Gastroesophageal sphincter (tissue), 4 donors: ENCODE measurements around the gene MVB12B. TPM values are rescaled to one million over a fixed set of nuclear protein-coding genes. Genes with fewer than 3 reads are reported as not detected.
A peak's percentile ranks its signal among the peaks of the same experiment; 100 is the strongest.

Source experiments
- ATAC-seq: fragments of 150-250 bp; one replicate; pipeline ENCODE4 v1.9.1; 2016; ENCODE audit warnings: mild to moderate bottlenecking, moderate library complexity
- H3K27ac ChIP-seq, 4 donors: fragments of 200-600 bp; sonication (generic) in 3 of 4; 1 replicate in 3 of 4; 2 replicates in 1 of 4; pipeline ENCODE4 v1.5.1; 2016 to 2019
- H3K27me3 ChIP-seq: fragments of 200-600 bp; sonication (generic); one replicate; pipeline ENCODE4 v1.5.1; 2019
- H3K36me3 ChIP-seq, 2 donors: fragments of 200-600 bp; sonication (generic); one replicate each; pipeline ENCODE4 v1.5.1; 2019; ENCODE audit warnings: control low read depth in 1 of 2
- H3K4me1 ChIP-seq, 3 donors: fragments of 200-600 bp; sonication (generic); 1 replicate in 2 of 3; 2 replicates in 1 of 3; pipeline ENCODE4 v1.5.1; 2016 to 2019; ENCODE audit warnings: control low read depth in 2 of 3
- H3K4me3 ChIP-seq, 2 donors: fragments of 200-600 bp; sonication (generic); one replicate each; pipeline ENCODE4 v1.5.1; 2019; ENCODE audit warnings: mild to moderate bottlenecking in 1 of 2, moderate library complexity in 1 of 2
- H3K9me3 ChIP-seq, 3 donors: fragments of 200-600 bp; sonication (generic); one replicate each; pipeline ENCODE4 v1.5.1; 2017 to 2019; ENCODE audit warnings: control low read depth in 2 of 3
- EP300 ChIP-seq: sonication (generic); formaldehyde crosslinking; IDR thresholded peaks from one replicate; pipeline ENCODE4 v1.6.1; 2017; ENCODE audit warnings: antibody characterized with exemption, mild to moderate bottlenecking
- POLR2A ChIP-seq, 2 donors: fragments of 450-650 bp; IDR thresholded peaks; one replicate each; pipeline ENCODE4 v1.6.1; 2017; ENCODE audit warnings: antibody characterized with exemption in 2 of 2, mild to moderate bottlenecking in 2 of 2, moderate library complexity in 1 of 2
- POLR2AphosphoS5 ChIP-seq: sonication (generic); formaldehyde crosslinking; IDR thresholded peaks from one replicate; pipeline ENCODE4 v1.6.1; 2017; ENCODE audit warnings: antibody characterized with exemption
- WGBS, 2 donors: methylation state at CpG; one replicate each; pipeline ENCODE4 v1.1.5; 2018; ENCODE audit warnings: low coverage in 1 of 2; 5-methylcytosine and 5-hydroxymethylcytosine counted together
- total RNA-seq, 4 donors: library from RNA; depleted of rRNA; stranded (reverse); fragments of >200 nt; gene quantifications; one replicate each; pipeline ENCODE4 v1.1.0, GENCODE V29; 2016
- TF ChIP-seq, protein P1 (sequence below), 4 experiments: fragments of 200-600 bp in 2 of 4; fragments of 450-650 bp in 2 of 4; sonication (generic) in 1 of 4; IDR thresholded peaks; one replicate each; pipeline ENCODE4 v1.5.1; 2017 to 2019; ENCODE audit warnings: antibody characterized with exemption in 4 of 4, mild to moderate bottlenecking in 2 of 4, moderate library complexity in 2 of 4

The MVB12B gene
- total RNA-seq, 4 donors from 2014 or later = 12.0 to 25.2 (median 15.9) TPM

DNA sequence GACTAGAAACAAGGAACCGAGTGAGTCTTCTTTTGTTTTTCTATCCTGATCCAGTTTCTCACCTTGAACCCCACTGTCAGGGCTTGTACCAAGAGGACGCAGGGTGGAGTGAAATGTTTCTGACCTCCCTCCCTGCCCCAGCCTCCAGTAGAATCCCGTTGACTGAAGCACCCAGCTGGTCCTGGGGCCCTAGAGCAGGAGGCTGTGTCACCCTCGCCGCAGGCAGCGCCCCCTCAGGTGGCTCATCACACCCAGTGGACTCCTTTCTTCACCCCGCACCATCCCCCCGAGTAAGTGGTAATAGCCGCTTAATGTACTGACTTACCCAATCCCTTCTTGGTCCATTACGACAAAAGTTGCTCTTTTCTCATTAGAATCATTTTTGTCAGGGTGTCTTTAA is 53.8 kb downstream of the MVB12B start:
- no peak for TF ChIP-seq POLR2A (IDR thresholded peaks at IDR 0.05)
- TF ChIP-seq POLR2AphosphoS5 = no peak
- TF ChIP-seq, protein P1, sequence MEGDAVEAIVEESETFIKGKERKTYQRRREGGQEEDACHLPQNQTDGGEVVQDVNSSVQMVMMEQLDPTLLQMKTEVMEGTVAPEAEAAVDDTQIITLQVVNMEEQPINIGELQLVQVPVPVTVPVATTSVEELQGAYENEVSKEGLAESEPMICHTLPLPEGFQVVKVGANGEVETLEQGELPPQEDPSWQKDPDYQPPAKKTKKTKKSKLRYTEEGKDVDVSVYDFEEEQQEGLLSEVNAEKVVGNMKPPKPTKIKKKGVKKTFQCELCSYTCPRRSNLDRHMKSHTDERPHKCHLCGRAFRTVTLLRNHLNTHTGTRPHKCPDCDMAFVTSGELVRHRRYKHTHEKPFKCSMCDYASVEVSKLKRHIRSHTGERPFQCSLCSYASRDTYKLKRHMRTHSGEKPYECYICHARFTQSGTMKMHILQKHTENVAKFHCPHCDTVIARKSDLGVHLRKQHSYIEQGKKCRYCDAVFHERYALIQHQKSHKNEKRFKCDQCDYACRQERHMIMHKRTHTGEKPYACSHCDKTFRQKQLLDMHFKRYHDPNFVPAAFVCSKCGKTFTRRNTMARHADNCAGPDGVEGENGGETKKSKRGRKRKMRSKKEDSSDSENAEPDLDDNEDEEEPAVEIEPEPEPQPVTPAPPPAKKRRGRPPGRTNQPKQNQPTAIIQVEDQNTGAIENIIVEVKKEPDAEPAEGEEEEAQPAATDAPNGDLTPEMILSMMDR (IDR thresholded peaks at IDR 0.05) = no peak
- no peak for TF ChIP-seq EP300
- Histone ChIP-seq H3K27me3 (no peaks in the 10 kb centered on the region), H3K9me3 (no peaks in the 10 kb centered on the region), H3K27ac (no peak overlapping the region), H3K36me3 (peaks cover 0 to 46% of the 10 kb centered on the region in 2 donors), H3K4me1 (peaks cover 0 to 35% (median 4%) of the 10 kb centered on the region in 3 donors), H3K4me3 (no peak overlapping the region)
- 60 to 92% methylated on average over 1 to 8 of the region's 10 CpGs for WGBS, 2 donors
- ATAC-seq = no peak

DNA sequence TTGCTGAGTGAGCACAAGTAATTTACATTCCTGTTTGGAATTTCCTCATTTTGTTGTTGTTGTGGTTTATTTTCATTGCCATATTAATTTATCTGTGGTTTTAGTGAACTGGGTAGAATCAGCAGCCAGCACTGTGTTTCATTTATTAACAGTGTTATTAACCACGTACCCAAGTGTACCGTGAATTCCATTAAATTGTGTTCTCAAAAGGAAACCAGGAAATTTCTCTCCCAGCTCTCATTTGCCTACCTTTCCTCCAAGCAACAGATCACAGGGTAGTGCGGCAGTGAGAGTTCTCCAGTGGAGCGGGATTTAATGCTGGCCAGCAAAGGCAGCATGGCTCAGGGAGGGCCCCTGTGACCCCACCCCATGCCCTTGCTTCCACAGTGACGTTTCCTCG is 54.6 kb downstream of the MVB12B start:
- Histone ChIP-seq H3K4me1 (peaks cover 0 to 30% (median 4%) of the 10 kb centered on the region in 3 donors), H3K36me3 (peaks cover 0 to 47% of the 10 kb centered on the region in 2 donors), H3K9me3 (no peaks in the 10 kb centered on the region), H3K27ac (no peak overlapping the region), H3K4me3 (no peak overlapping the region), H3K27me3 (no peaks in the 10 kb centered on the region)
- ATAC-seq = no peak
- TF ChIP-seq EP300 = no peak
- TF ChIP-seq POLR2A (IDR thresholded peaks at IDR 0.05) = no peak
- TF ChIP-seq, protein P1 (IDR thresholded peaks at IDR 0.05) = no peak
- no peak for TF ChIP-seq POLR2AphosphoS5
- WGBS, 2 donors = 93% methylated on average over 4 to 6 of the region's 6 CpGs

DNA sequence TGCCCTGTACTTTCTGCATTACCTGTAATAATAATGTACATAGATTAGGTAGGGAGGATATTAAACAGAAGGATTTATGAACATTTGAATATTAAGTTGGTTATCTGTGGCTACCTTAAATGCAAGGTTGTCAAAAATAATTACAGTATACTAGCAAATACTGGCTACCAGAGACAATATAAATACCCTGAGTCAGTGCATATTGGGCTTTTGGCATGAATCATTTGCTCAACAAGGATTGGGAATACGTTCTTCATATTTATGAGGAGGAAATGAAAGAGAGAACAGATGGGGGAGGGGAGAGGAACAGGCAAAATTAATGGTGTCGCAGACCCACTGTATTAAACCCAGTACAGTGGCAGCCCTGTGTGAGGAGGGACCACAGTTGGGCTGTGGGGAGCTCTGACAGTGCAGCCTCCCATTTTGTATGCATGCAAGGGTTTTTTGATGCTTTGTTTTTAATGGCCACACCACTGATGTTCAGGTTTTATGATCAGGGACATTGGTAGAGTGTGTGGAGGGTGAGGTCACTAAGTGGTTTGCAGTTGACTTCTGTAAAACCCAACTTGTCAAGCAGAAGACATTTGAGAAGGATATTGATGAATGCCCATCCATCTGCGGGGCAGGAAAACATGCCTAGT is 56.9 kb downstream of the MVB12B start:
- Histone ChIP-seq H3K4me1 (peaks cover 0 to 14% (median 0%) of the 10 kb centered on the region in 3 donors), H3K27ac (no peak overlapping the region), H3K9me3 (no peaks in the 10 kb centered on the region), H3K4me3 (no peak overlapping the region), H3K27me3 (no peaks in the 10 kb centered on the region), H3K36me3 (peaks cover 0 to 70% of the 10 kb centered on the region in 2 donors)
- TF ChIP-seq EP300 (no peak), POLR2A (IDR thresholded peaks at IDR 0.05) (no peak), POLR2AphosphoS5 (no peak)
- TF ChIP-seq, protein P1 (IDR thresholded peaks at IDR 0.05) = no peak
- ATAC-seq = no peak
- 81 to 82% methylated on average over 3 of the region's 3 CpGs for WGBS, 2 donors

DNA sequence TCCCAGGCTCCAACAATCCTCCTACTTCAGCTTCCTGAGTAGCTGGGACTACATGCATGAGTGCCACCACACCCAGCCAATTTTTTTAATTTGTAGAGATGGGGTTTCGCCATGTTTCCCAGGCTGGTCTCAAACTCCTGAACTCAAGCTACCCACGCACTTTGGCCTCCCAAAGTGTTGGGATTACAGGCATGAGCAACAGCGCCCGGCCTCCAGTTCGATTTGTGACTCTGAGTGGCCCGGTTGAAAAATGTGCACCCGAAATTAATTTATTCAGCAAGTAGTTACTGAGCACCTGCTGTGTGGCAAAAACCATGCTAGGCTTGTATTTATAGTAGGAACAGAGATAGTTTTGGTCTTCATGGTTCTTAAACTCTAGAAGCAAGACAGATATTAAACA is 58.3 kb downstream of the MVB12B start:
- Histone ChIP-seq H3K27ac (no peak overlapping the region), H3K27me3 (no peaks in the 10 kb centered on the region), H3K36me3 (peaks cover 0 to 77% of the 10 kb centered on the region in 2 donors), H3K9me3 (no peaks in the 10 kb centered on the region), H3K4me1 (peaks cover 0 to 10% (median 0%) of the 10 kb centered on the region in 3 donors), H3K4me3 (no peak overlapping the region)
- TF ChIP-seq POLR2AphosphoS5 = no peak
- TF ChIP-seq EP300 = no peak
- TF ChIP-seq, protein P1 (IDR thresholded peaks at IDR 0.05) = no peak
- TF ChIP-seq POLR2A (IDR thresholded peaks at IDR 0.05) = no peak
- WGBS, 2 donors = 92 to 93% methylated on average over 2 to 4 of the region's 7 CpGs
- ATAC-seq = no peak

DNA sequence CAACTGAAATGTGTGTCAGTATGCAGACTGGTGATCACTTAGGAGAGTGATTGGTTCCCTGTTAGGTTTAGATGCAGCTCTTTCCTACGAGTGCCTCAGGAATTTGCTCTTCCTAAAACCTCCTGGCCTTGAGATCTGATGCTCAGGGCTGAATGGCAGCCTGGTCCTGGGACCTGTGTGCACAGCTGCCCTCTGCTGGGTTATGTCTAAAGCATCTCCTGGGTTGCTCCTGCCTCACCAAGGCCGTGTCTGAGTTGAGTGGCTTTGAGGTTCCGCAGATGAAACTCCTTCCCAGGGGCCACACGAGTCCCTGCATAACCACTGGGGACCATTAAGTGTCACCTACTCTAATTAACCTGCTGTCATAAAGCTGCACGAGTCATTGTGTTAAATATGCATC is 59.5 kb downstream of the MVB12B start:
- H3K4me3 ChIP-seq = no peak overlapping the region
- H3K27ac ChIP-seq = peak overlapping the region in 1 of 4 donors; percentile 8
- no peak for TF ChIP-seq POLR2A (IDR thresholded peaks at IDR 0.05)
- TF ChIP-seq, protein P1 (IDR thresholded peaks at IDR 0.05) = peak in 1 of 4 experiments; percentile 34
- H3K9me3 ChIP-seq = no peaks in the 10 kb centered on the region
- H3K4me1 ChIP-seq = peaks cover 0 to 10% (median 0%) of the 10 kb centered on the region in 3 donors
- ATAC-seq = no peak
- WGBS, 2 donors = 66 to 71% methylated on average over 1 to 5 of the region's 5 CpGs
- H3K36me3 ChIP-seq = peaks cover 0 to 67% of the 10 kb centered on the region in 2 donors
- no peaks in the 10 kb centered on the region for H3K27me3 ChIP-seq
